ENCODE measurements around the gene CRIP2. TPM values are rescaled to one million over a fixed set of nuclear protein-coding genes. Genes with fewer than 3 reads are reported as not detected.

The CRIP2 gene
- total and polyA plus RNA-seq, 2 experiments from 2014 or later = 3.4 to 9.6 TPM

DNA sequence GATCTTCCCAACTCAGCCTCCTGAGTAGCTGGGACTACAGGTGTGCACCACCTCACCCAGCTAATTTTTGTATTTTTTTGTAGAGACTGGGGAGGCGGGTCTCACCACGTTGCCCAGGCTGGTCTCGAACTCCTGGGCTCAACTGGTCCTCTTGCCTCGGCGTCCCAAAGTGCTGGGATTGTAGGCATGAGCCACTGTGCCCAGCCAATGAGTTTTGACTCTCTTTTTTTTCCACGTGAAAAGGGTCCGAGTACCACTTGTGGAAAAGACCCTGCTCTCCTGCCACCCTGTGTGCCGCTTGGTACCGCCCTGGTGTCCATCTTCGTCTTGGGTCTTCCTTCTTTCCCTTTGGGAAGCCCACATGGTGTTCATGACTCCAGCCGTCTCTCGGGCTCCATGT is 34.0 kb downstream of the CRIP2 start (continued):
- TF ChIP-seq, protein P1, sequence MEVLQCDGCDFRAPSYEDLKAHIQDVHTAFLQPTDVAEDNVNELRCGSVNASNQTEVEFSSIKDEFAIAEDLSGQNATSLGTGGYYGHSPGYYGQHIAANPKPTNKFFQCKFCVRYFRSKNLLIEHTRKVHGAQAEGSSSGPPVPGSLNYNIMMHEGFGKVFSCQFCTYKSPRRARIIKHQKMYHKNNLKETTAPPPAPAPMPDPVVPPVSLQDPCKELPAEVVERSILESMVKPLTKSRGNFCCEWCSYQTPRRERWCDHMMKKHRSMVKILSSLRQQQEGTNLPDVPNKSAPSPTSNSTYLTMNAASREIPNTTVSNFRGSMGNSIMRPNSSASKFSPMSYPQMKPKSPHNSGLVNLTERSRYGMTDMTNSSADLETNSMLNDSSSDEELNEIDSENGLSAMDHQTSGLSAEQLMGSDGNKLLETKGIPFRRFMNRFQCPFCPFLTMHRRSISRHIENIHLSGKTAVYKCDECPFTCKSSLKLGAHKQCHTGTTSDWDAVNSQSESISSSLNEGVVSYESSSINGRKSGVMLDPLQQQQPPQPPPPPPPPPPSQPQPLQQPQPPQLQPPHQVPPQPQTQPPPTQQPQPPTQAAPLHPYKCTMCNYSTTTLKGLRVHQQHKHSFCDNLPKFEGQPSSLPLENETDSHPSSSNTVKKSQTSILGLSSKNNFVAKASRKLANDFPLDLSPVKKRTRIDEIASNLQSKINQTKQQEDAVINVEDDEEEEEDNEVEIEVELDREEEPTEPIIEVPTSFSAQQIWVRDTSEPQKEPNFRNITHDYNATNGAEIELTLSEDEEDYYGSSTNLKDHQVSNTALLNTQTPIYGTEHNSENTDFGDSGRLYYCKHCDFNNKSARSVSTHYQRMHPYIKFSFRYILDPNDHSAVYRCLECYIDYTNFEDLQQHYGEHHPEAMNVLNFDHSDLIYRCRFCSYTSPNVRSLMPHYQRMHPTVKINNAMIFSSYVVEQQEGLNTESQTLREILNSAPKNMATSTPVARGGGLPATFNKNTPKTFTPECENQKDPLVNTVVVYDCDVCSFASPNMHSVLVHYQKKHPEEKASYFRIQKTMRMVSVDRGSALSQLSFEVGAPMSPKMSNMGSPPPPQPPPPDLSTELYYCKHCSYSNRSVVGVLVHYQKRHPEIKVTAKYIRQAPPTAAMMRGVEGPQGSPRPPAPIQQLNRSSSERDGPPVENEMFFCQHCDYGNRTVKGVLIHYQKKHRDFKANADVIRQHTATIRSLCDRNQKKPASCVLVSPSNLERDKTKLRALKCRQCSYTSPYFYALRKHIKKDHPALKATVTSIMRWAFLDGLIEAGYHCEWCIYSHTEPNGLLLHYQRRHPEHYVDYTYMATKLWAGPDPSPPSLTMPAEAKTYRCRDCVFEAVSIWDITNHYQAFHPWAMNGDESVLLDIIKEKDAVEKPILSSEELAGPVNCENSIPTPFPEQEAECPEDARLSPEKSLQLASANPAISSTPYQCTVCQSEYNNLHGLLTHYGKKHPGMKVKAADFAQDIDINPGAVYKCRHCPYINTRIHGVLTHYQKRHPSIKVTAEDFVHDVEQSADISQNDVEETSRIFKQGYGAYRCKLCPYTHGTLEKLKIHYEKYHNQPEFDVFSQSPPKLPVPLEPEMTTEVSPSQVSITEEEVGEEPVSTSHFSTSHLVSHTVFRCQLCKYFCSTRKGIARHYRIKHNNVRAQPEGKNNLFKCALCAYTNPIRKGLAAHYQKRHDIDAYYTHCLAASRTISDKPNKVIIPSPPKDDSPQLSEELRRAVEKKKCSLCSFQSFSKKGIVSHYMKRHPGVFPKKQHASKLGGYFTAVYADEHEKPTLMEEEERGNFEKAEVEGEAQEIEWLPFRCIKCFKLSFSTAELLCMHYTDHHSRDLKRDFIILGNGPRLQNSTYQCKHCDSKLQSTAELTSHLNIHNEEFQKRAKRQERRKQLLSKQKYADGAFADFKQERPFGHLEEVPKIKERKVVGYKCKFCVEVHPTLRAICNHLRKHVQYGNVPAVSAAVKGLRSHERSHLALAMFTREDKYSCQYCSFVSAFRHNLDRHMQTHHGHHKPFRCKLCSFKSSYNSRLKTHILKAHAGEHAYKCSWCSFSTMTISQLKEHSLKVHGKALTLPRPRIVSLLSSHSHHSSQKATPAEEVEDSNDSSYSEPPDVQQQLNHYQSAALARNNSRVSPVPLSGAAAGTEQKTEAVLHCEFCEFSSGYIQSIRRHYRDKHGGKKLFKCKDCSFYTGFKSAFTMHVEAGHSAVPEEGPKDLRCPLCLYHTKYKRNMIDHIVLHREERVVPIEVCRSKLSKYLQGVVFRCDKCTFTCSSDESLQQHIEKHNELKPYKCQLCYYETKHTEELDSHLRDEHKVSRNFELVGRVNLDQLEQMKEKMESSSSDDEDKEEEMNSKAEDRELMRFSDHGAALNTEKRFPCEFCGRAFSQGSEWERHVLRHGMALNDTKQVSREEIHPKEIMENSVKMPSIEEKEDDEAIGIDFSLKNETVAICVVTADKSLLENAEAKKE (CRISPR knock-in tag; IDR thresholded peaks at IDR 0.05) = no peak
- TF ChIP-seq POLR2AphosphoS5 (IDR thresholded peaks at IDR 0.05; ENCODE audit: low read depth) = no peak
- TF ChIP-seq EZH2 (IDR thresholded peaks at IDR 0.05; ENCODE audit: low read depth, unreplicated experiment) = no peak
- TF ChIP-seq NANOG (IDR thresholded peaks at IDR 0.05; ENCODE audit: borderline replicate concordance) = no peak
- TF ChIP-seq ZNF331 (CRISPR knock-in tag; IDR thresholded peaks at IDR 0.05; ENCODE audit: low read depth) = no peak
- TF ChIP-seq, protein P2, sequence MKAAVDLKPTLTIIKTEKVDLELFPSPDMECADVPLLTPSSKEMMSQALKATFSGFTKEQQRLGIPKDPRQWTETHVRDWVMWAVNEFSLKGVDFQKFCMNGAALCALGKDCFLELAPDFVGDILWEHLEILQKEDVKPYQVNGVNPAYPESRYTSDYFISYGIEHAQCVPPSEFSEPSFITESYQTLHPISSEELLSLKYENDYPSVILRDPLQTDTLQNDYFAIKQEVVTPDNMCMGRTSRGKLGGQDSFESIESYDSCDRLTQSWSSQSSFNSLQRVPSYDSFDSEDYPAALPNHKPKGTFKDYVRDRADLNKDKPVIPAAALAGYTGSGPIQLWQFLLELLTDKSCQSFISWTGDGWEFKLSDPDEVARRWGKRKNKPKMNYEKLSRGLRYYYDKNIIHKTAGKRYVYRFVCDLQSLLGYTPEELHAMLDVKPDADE (IDR thresholded peaks at IDR 0.05) = no peak

DNA sequence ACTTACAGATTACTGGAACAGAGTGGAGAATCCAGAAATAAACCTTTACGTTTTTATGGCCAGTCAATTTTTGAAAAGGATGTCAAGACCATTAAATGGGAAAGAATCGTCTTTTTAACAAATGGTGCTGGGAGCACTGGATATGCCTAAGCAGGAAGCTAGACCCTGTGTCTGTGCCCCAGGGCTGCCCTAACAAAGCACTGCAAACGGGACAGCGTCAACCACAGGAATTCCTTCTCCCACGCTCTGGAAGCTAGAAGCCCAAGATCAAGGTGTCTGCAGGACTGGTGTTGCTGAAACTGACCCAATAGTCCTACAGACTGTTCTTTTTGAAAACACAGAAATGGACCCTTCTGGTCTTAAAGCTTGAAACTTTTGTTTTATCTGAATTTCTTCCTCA is 42.5 kb downstream of the CRIP2 start:
- Mint-ChIP-seq H3K36me3 (ENCODE audit: low read depth) (no peaks in the 10 kb centered on the region), H3K4me1 (no peaks in the 10 kb centered on the region), H3K4me3 (no peak overlapping the region), H3K27ac (no peak overlapping the region), H3K9me3 (peaks cover 29% of the 10 kb centered on the region), H3K27me3 (ENCODE audit: insufficient read depth, low read depth, poor library complexity) (peaks cover 7% of the 10 kb centered on the region)
- Histone ChIP-seq H3K4me2 (no peak overlapping the region), H4K20me1 (replicated peaks; ENCODE audit: insufficient read depth) (no peaks in the 10 kb centered on the region), H3K79me2 (replicated peaks; ENCODE audit: insufficient read depth) (no peaks in the 10 kb centered on the region), H3F3A (replicated peaks; ENCODE audit: low read depth) (no peaks in the 10 kb centered on the region), H3K36me3 (ENCODE audit: insufficient read depth) (no peaks in the 10 kb centered on the region), H3K9me2 (ENCODE audit: insufficient read depth) (no peaks in the 10 kb centered on the region), H3K4me3 (no peak overlapping the region), H3K27ac (ENCODE audit: low read depth) (no peak overlapping the region), H3K27me3 (ENCODE audit: insufficient read depth) (no peaks in the 10 kb centered on the region), H2AFZ (no peak overlapping the region), H3K4me1 (ENCODE audit: insufficient read depth) (no peaks in the 10 kb centered on the region)
- DNase-seq (ENCODE audit: low spot score) (no peak), ATAC-seq (no peak)
- TF ChIP-seq, protein P1 (CRISPR knock-in tag; IDR thresholded peaks at IDR 0.05) = no peak
- TF ChIP-seq STAT1 (IDR thresholded peaks at IDR 0.05; ENCODE audit: unreplicated experiment) = no peak

All from GM23338 (cell line).